GM12801 (cell line): ENCODE data around the gene SGK2.

Experiments used
- TF ChIP-seq, protein P1 (sequence below): IDR thresholded peaks from one replicate; pipeline ENCODE4 v1.5.1; 2011; ENCODE audit warnings: control low read depth; ENCODE audit not compliant: insufficient read length; ENCODE audit errors: extremely low read depth

Gene SGK2

GRCh38 chr20:43520074-43520630, 38.7 kb upstream of the SGK2 start:
- TF ChIP-seq, protein P1, sequence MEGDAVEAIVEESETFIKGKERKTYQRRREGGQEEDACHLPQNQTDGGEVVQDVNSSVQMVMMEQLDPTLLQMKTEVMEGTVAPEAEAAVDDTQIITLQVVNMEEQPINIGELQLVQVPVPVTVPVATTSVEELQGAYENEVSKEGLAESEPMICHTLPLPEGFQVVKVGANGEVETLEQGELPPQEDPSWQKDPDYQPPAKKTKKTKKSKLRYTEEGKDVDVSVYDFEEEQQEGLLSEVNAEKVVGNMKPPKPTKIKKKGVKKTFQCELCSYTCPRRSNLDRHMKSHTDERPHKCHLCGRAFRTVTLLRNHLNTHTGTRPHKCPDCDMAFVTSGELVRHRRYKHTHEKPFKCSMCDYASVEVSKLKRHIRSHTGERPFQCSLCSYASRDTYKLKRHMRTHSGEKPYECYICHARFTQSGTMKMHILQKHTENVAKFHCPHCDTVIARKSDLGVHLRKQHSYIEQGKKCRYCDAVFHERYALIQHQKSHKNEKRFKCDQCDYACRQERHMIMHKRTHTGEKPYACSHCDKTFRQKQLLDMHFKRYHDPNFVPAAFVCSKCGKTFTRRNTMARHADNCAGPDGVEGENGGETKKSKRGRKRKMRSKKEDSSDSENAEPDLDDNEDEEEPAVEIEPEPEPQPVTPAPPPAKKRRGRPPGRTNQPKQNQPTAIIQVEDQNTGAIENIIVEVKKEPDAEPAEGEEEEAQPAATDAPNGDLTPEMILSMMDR, result no peak

- TF ChIP-seq, protein P1, result no peak
These were observed 33.8 kb upstream of the SGK2 start for GRCh38 chr20:43525021-43525420.

- TF ChIP-seq, protein P1, result no peak
These were observed 30.5 kb upstream of the SGK2 start for GRCh38 chr20:43528258-43528875.

DNA sequence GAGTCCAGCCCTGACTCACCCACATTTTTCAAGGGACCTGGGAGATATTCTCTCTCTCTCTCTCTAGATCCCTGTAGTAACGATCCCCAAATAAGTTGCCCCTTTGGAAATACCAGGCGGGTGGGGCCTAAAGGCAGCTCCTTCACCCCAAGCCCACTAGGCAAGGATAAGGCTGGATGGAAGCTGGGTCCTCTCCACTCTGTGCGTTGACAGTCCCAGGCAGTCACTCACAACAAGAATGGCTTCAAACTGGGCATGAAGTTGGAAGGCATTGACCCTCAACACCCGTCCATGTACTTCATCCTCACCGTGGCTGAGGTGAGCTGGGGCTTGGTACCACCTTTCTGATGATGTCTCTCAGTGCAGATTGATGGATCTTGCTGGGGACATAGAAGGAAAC, 29.8 kb upstream of the SGK2 start:
- TF ChIP-seq, protein P1, result no peak

DNA sequence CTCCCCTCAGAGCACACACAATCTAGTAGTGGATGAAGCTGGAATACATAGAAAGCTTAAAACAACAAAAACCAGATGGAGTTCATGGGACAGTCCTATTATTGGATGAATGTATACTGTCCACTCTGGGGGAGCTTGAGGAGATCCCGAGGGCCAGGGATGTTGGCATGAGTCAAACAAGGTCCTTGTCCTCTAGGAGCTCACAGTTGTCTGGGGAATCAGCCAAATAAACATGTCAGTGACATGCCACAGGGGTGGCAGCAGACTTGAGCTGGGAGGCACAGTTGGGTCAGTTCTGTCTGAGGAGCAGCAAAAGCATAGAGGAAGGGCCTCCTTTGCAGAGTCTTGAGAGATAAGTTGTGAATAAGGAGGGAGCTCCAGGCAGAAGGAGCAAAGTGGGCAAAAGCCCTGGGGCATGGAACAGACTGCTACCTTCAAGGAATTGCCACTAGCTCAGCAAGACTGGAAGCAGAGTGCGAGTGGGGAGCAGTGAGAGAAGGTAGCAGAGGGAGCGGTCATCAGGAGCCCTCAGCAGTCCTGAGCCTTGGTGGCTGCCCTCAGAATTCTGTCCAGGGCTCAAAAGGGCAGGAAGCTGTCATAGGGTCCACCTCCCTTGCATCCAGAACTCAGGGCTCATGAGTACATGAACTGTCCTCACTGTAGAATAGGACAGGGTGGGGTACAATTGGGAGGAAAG, 29.2 kb upstream of the SGK2 start:
- TF ChIP-seq, protein P1, result no peak

DNA sequence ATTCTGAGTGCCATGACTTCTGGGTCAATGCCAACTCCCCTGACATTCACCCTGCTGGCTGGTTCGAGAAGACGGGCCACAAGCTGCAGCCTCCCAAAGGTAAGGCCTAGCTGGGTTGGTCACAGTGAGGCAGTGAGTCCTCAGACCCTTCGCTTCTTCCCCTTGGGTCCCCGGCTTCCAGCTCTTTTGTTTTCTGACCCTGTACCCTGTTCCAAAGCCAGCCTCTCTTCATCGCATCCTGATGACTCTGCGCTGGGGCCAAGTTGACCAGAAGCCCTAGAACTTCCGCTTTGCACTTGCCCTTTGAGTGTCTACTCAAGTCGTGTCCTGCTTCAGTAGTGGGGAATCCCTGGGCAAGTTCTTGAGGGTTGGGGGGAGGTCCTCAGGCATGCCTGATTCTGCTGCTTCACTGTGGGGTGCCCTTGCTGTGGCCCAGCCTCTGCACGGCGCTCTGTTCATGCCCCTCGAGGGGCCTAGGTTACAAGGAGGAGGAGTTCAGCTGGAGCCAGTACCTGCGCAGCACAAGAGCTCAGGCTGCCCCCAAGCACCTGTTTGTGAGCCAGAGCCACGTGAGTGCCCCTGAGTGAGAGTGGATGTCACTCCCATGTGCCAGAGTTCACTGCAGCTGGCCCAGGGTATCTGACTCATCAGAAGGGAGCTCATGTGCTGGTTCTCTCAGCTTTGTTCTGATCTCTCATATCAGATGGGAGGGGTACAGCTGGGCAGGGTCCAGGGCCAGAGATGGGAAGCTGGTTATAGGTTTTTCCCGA, 28.3 kb upstream of the SGK2 start:
- TF ChIP-seq, protein P1, result no peak

GRCh38 chr20:43531091-43531443, 27.8 kb upstream of the SGK2 start:
- TF ChIP-seq, protein P1, result no peak
